ENCODE data around the gene SLC35F3.
"Not testable (repeated sequence)": the region's sequence is repeated elsewhere in the genome, so short reads cannot be mapped to it uniquely, and the experiment has no call there.

The SLC35F3 gene

DNA sequence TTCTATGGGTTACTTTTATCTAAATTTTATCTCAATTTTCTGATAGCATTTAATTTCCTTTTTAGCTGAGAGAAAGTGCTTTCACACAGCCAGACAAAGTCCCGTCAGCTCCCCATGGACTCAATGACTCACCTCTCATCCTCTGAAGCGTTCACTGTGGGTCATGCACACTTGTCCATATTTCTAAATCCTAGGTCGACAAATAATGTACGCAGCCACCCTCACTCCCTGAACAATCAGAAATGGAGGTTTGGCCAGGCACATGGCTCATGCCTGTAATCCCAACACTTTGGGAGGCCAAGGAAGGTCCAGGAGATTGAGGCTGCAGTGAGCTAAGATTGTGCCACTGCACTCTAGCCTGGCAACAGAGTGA lies 426.4 kb downstream of the SLC35F3 start:
- DNase-seq = no peak

DNA sequence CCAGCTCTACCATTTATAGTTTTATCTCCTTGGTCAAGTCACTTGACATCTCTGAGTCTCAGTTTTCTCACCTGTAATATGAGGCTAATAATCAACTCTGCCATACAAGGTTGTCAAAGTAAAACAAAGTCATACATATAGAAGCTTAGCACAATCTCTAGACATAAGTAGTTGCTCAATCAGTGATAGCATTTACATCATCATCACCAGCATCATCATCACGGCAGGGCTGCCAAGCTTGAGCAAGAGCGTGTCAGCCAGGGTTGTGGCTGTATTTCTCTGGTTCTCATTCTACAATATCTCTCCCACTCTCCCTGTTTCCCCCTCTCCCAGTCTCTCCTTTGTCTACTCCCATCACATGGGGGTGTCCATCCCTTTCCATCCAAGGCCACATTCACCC lies 427.0 kb downstream of the SLC35F3 start:
- no peak for DNase-seq

GRCh38 chr1:234336359-234336758 lies 431.9 kb downstream of the SLC35F3 start:
- no peak for DNase-seq

GRCh38 chr1:234337233-234337632 lies 432.8 kb downstream of the SLC35F3 start:
- DNase-seq = no peak

GRCh38 chr1:234340528-234340927 lies 436.1 kb downstream of the SLC35F3 start:
- no peak for DNase-seq

- DNase-seq = no peak
These were observed 438.3 kb downstream of the SLC35F3 start for GRCh38 chr1:234342774-234343173.

GRCh38 chr1:234345237-234345636 lies 440.8 kb downstream of the SLC35F3 start:
- no peak for DNase-seq

DNA sequence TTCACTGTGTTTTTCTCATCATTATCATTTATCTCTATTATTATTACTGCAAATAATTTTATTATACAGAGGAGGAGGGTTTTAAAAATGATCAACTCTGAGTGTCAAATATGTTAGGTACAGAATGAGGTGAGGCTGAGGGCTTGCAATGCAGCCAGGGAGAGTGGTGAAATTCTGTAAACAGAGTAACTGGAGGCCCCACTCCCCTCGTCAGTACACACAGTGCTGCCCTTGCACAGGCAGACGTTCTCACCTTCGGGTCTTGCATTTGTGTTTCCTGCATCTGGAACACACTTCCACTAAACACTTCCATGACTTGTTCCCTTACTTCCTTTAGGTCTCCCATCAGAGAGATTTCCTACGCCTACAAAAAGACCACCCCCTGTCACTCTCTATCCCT lies 444.5 kb downstream of the SLC35F3 start:
- no peak for DNase-seq

DNA sequence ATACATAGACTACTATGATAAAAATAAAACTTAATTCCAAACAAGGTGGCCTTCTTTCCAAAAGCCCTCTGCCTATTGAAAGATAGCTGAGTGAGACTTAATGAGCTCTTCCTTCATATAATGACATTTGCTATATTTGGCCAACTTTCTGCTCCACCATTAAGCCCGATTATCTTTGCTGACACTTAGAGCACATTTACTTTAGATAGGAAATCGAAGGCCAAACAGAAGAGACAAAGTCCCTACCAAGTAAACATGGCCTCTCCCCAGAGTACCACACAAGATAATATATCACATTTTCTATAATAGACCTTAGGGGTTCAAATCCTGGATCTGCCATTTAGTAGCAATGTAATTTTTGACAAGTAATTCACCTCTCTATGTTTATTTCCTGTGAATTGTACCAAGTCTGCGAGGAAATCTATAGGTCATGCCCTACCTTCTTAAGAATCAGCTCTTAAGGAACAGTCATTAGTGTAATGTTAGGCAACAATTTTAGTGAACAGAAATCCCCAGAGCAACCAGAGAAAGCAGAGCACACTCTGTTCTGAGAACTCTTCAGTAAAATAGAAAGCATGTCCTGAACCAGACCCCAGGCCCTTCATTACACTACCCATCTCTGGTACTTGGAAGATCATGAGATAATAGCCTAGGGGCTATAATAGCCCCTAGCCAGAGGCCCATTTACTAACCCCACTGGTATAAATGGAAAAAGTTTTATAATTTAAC lies 451.5 kb downstream of the SLC35F3 start:
- DNase-seq = no peak

- DNase-seq = not testable (repeated sequence)
These were observed 452.3 kb downstream of the SLC35F3 start for GRCh38 chr1:234356615-234357269.

DNA sequence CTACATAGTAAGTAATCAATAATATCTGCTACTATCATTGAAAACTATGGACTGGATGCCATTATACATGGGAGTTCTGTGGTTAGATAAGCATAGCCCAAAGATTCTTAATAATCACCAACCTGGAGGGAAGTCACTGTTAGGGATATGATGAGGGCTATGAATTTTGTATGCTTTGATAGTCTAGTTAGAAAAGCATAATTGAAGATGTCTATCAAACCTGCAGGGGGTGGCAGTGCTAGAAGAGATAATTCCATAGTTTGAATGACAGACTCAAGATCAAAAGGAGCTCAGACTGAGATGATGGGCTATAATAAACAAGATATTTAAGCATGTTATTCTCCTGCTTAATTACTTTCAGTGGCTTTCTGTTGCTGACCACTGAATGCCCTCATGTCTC lies 453.4 kb downstream of the SLC35F3 start:
- no peak for DNase-seq

DNA sequence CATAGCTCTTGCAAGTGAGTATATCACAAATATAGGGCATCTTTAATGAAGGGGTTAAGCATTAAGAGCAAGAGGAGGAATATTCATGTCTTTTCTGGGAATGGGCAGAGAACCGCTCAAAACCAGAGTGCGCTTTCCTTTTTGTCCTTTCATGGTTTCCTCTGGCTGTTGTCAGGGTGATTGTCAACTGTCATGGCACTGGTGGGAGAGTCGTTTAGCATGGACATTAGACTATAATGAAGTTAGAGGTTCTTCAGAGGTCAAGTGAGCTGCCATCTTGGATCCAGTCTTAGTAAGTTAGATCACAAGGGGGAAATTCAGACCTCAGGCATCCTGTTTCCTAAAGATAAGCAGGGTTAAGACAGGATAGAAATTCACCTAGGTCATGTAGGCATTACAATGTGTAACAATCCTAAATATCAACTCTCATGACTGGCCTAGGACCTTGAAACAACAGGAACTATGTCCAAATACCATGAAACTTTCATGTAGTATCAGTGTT lies 456.7 kb downstream of the SLC35F3 start:
- no peak for DNase-seq

DNA sequence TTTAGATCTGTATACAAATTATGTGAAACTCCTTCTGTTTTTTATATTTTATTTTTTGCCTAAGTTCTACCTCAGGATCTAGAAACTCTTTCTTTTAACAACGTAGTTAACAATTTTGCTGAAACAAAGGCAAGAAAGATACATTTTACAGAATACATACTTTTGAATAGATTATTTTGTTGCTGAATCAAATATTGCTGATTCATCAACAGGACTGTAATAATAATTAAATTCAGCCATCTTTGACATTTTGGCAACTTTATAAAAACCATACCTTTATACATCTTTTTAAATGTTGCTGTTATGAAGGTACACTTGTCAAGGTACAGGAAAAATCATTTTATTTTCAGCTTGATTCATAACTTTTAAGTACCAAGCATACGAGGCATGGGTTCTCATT lies 458.1 kb downstream of the SLC35F3 start:
- DNase-seq = no peak

- DNase-seq = no peak
These were observed 464.0 kb downstream of the SLC35F3 start for GRCh38 chr1:234368320-234369032.

DNA sequence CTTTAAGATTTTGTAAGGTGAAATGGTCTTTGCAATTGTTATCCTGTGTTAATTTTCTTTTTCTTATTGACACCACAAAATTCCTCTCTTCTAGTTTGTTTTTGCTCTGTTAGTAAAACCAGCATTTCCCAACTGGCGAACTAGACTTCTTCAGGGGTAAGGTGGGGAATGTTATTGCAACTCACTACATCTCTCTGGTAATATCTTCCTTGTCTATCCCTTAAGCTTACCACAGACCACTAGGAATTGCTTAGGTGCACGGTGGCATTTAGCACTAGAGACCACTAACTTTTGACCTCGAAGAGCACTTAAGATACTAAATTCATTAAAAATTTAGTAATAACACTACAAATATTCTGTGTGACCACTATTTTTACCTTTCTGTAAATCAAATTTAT lies 464.6 kb downstream of the SLC35F3 start:
- no peak for DNase-seq

DNA sequence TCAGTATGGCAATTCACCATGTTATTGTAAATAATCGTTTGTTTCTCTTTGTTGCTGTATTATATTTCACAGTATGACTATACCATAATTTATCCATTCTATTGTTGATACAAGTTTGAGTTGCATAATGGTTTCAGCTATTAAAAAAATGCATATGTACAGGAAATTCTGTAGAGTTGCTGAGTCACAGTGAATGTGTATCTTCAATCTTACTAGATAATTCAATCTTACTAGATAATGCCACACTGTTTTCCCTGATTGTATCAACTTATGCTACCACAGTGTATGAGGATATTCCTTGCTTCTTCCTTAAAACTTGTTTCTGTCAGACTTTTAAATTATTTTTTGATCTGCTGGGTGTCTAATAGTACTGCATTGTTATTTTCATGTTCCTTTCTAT lies 465.3 kb downstream of the SLC35F3 start:
- DNase-seq = no peak

DNA sequence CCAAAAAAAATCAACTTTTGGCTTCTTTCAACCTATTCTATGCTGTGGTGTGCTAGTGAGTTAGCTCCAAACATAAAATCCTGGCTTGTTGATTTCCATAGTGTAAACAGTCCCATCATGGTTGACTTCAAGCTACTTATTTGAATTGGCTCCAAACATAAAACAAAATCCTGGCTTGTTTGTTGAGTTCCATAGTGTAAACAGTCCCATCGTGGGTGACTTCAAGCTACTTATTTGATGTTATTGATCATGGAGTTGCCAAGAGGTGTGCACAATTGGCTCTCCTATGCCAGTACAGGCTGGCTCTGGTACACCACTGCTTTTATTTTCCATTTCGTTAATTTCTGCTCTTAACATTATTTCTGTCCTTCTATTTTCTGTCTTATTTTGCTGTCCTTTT lies 466.9 kb downstream of the SLC35F3 start:
- no peak for DNase-seq

DNA sequence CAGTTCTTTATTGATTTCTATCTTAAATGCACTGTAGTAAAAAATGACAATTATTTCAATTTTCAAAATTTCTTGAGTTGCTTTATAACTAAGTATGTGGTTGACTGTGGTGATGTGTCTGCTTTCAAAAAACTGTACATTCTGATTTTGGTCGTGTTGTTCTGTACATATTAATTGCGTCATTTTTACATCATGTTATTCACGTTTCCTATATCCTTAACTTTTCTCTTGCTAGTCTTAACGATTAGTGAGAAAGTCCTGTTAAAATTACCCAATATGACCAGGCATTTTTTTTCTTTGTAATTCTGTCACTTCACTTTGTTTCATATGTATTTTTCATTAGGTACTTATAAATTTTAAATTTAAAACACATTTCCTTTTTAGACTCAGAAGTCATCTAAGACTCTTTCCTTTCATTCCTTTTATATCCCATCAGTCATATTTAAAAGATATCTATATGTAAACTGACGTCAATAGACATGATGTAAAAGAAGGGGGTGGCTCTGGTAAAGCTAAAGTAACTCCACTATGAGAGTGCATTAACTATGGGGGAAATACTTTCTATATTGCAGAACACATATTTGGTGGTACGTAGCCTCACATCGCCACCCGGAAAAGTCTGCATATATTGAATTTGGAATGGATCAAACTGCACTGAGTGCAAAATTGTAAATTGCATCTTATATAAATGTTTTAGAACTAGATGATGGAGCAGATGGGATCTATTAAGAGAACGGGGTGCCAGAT lies 467.7 kb downstream of the SLC35F3 start:
- DNase-seq = no peak

GRCh38 chr1:234373064-234373958 lies 468.8 kb downstream of the SLC35F3 start, which contains the start of gene COA6:
Gene COA6 (plus strand): TSS chr1:234373456. CDS start chr1:234373467, 11 bp downstream.
- DNase-seq = peak; percentile 94

GRCh38 chr1:234373959-234374254 lies 469.4 kb downstream of the SLC35F3 start:
- DNase-seq = no peak
